COR-L47 (cell line): ENCODE measurements around the gene EDA.
A peak's percentile ranks its signal among the peaks of the same experiment; 100 is the strongest.

Experiments used
- DNase-seq: peaks from one replicate; lab custom pipeline; 2025; lab: John Stamatoyannopoulos, UW

EDA gene

DNA sequence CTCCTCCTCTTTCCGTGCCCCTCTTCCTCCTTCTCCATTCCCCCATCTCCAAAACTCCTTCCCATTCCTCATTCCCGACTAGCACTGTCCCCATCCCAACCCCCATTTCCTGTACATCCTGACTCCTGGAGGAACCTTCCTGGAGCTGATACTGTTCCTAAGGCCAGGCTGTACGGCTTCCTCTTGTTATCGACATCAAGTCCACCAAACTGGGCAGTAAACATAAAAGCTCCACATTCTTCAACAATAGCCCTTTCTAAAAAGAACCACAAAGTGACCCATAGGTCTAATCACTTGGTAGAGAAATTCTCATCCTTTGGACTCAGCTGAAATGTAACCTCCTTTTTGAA lies 410.9 kb downstream of the EDA start:
- DNase-seq, result no peak

- DNase-seq, result no peak
Observed at GRCh38 chrX:70029863-70030262, 413.9 kb downstream of the EDA start.

DNA sequence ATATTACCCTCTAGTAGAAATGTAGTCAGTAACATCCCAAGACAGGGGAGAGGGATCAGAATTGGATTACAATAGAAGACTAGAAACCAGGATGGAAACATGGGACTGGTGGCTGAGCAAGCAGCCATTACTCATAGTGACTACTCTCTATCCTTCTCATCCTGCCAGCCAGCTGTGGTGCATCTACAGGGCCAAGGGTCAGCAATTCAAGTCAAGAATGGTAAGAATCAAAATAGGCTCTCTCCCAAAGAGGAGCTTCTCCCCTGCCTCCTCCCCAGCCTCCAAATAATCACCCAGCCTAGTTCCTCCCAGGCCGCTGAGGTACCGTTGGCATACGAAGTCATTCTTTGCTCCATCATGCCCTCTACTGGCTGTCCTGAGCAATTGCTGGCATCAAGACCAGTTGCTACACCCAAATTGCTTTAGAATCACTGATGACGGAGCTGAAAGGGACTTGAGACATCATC lies 414.4 kb downstream of the EDA start:
- DNase-seq, result peak; percentile 3

DNA sequence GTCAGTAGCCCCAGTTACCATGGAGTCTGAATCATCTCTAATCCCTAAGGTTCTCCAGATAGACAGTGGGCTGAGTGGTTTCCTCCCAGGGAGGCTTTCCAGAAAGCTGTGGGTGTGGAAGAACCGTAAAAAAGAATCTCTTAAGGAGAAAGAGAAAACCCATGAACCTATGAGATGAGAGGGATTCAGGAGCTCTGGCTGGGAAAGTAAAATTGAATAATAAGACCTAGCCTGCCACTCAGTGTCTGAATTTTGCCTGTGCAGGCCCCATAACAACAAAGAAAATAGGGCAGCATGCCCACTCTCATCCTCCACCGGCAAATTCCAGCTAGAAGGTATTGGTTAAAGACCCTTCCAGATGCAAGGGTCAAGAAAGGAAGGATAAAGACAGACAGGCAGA lies 416.9 kb downstream of the EDA start:
- no peak for DNase-seq

- DNase-seq, result peak; percentile 6
Observed at GRCh38 chrX:70033348-70034051, 417.6 kb downstream of the EDA start.

- DNase-seq, result no peak
Observed at GRCh38 chrX:70034646-70035045, 418.7 kb downstream of the EDA start.

GRCh38 chrX:70038515-70038914 lies 422.6 kb downstream of the EDA start:
- no peak for DNase-seq

DNA sequence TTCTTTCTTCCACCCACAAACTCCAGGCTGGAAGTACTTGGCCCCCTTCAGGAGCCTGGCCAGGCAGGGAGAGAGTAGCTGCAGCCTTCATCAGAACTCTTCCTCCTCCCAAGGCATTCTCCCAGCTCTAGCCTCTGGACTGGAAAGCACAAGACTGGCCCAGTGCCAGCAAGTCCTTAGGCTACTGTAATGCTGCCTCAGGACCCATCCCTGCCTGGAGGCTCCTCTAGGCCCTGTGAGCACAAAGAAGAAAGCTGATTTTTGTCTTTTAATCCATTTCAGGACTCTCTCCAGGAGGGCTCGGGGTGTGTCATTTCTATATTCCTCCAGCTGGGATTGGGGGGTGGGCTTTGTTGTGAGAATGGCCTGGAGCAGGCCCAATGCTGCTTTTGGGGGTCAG lies 423.0 kb downstream of the EDA start:
- no peak for DNase-seq

DNA sequence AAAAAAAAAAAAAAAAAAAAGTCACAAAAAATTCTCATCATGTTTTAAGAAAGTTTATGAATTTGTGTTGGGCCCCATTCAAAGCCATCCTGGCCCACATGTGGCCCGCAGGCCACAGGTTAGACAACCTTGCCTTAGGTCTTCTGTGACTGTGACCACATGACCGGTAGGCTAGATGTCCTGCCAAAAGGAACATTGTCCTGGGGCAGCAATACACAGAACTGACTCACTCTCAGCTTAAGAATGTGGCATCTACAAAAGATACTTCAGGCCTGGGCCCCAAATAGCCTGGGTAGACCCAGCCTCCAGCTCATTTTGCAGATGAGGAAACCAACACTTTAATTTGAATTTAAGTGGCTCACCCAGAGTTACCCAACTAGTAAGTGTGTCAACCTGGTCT lies 423.8 kb downstream of the EDA start:
- DNase-seq, result no peak

GRCh38 chrX:70041993-70042392 lies 426.1 kb downstream of the EDA start:
- no peak for DNase-seq

DNA sequence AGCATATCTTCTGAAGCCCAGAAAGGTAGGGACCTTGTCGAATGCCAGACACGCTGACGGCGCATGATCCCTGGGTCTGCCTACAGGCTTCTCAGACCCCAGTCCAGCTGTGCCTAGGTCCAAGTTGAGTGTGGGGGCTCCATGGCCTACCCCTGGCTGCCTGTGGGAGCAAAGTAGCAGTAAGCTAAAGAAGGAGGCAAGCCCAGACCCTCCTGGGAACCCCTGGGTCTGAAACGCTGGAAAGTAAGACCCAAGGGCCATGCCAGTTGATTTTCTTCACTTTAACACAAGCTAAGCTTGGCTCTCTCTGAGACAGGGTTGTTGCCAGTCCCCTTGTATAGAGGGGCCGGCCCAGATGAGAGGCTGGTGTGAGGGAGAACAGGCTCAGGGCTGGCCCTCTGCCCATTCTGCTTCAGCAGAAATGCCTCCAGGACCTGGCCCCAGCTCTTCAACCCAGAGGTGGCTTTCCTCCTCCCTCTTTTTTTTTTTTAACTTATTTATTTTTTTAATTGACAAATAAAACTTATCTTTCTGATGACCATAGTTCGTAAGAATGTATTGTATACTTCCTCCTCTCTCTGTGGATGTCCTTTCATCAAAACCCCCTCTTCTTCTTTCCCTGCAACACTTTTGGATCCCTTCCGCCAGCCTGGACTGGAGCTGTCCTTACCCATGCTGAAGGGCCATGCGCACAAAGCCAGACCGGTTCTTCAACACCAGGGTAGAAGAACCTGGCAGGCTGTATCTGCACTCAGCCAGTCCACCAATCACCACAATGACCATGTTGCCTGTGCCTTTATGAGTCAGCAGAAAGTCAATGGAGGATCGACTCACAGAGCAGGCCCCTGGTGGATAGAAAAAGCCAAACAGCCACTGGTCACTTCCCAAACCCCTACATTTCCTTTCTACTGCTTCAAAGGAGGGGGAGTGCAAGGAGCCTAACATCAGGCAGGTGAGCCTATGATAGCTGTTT lies 426.8 kb downstream of the EDA start:
- no peak for DNase-seq

DNA sequence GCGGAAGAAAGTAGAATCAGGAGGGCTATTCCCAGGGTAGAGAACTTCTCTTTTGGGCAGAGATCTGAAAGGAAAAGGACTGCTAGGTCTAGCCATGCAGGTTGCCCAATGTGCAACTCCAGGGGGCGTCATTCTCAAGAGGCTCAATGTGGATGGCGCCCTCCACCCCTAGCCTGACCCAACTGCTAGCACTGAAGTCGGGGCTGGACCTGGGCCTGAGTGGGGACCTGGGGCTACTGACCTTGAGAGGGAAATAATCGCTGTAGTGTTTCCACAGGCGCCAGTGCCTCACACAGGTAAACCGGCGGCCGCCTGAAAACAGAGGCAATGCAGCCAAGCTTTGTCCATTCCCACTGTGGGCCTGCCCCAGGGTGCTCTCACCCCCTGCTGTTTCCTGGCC lies 427.8 kb downstream of the EDA start:
- DNase-seq, result no peak

DNA sequence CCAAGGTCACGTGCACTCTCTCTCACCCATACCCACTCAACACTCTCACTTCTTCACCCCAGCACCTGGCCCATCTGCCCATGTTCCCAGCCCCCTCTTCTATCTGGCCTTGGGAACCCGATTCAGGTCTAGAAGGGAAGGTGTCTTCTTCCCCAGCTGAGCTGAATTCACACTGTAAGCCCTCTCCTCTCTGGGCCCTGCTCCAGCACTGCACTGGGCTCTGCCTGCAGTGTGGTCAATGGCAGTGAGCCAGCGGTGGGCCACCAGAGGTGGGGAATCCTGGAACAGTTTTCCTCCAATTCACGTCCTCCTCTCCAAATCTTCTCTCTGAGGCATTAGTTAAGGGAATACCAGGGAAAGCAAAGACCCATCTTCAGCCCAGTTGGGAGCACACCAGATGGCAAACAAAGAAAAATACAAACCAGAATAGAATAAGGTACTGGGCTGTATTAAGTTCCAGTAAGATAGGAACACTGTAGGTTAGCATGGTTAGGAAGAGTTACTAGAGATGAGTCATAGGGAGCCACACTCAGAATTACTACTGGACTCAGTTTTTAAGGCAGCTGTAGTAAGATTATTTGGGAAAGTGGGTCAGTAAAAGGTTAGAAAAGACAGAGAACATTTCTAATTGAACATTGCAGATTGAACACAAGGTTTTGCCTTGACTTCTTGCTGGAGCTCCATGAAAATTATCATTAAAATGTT lies 428.8 kb downstream of the EDA start:
- DNase-seq, result no peak

DNA sequence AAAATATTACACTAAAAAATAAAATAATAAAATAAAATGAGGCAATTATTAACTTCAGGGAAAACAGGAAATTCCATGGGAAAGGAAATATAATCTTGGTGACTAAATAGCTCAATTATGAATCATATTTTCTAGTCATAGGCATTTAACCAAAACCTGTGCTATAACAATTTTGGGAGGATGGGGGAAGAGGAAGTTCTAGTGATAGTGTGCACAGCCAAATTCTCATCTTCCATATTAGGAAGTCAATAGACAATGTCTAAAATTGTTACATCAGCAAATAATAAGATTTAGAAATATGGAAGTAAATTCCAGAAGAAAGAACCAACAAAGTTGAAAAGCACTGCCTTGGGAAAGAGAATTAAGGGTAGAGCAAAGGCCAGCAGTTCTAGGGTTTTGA lies 431.1 kb downstream of the EDA start:
- no peak for DNase-seq

- DNase-seq, result no peak
Observed at GRCh38 chrX:70049406-70049805, 433.5 kb downstream of the EDA start.

GRCh38 chrX:70049925-70050324 lies 434.0 kb downstream of the EDA start, which contains the start of gene AWAT2:
TSS of gene AWAT2 (minus strand) at chrX:70049938. CDS start at chrX:70049932, 6 bp downstream.
- DNase-seq, result no peak

DNA sequence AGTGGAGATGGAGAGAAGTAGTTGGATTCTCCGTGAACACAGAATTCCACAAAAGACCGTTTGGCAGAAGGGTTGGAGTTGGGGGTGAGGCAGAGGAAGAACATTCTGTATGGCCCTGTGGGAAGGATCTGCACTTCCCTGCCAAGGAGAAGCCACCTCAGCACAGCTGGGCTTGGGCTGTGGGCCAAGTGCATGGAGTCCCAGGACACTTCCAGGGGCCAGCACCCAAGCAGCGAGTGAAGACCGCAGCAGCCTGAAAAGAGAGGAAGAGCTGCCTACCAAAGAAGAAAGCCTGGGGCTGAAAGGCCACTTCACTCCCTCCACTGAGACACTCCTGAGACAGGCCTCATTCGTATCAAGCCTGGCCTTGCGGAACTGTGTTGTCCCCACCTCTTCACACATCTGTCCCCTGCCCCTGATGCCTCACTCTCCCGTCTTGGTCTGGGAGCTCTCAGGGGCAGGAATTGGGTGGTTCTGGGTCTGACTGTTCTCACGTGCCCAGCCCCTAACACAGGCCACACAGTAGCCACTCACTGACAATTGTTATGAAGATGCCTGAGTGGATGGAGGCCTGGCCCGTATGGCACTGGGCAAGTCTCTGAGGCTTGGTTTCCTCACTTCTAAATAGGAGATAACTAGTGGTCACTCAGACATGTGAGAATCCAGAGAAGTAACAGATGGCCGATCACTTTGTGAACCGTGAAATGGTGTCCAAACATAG lies 437.1 kb downstream of the EDA start:
- DNase-seq, result no peak

GRCh38 chrX:70054391-70054790 lies 438.5 kb downstream of the EDA start:
- DNase-seq, result no peak

DNA sequence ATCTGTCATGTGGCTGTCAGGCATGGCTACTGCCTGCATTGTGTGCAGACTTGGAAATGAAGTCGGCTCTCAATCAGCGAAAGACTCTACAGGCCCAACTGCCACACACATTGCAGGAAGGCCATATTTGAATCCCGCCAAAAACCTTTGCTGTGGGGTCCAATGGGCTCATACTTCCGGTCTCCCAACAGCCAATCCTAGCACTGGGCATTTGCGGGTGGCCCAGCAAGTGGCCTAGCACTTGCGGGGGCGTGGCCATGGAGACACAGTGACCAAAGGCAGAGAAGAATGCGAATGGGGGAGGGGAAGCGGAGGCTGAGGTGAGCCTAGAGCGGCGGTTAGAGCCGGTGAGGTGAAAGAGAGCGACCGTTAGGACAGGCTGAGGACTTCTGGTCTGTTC lies 446.2 kb downstream of the EDA start, which contains the start of gene OTUD6A:
OTUD6A (plus strand) TSS at position 382 of the 400 bp plus-strand sequence. CDS start 68 bp downstream, outside the sequence.
- DNase-seq, result no peak

- no peak for DNase-seq
Observed at GRCh38 chrX:70062961-70063550, 447.1 kb downstream of the EDA start.

GRCh38 chrX:70066646-70067045 lies 450.7 kb downstream of the EDA start:
- DNase-seq, result no peak
